AG04450 (cell line): ENCODE results near the gene MED13L. TPM values are rescaled to one million over a fixed set of nuclear protein-coding genes. Genes with fewer than 3 reads are reported as not detected.

Source experiments
- CTCF ChIA-PET: fragments of 300-600, 350-600 bp; formaldehyde crosslinking; extraction: SDS; loops from one replicate; lab custom pipeline; 2022; ENCODE audit warnings: antibody characterized with exemption, inconsistent platforms; lab: Charles Lee
- POLR2A ChIA-PET: fragments of 350-600 bp; formaldehyde crosslinking; extraction: SDS; loops from one replicate; lab custom pipeline; 2021; ENCODE audit warnings: antibody characterized with exemption, inconsistent platforms; lab: Yijun Ruan, JAX
- DNase-seq: peaks from one replicate; pipeline ENCODE4 v3.0.0-alpha.2; 2011; ENCODE audit warnings: low read depth, low spot score
- H3K27ac ChIP-seq: one replicate; pipeline ENCODE4 v1.5.1; 2012; ENCODE audit warnings: low read depth, low read length, control low read depth
- H3K27me3 ChIP-seq: one replicate; pipeline ENCODE4 v1.6.0; 2012; ENCODE audit warnings: low read length; ENCODE audit not compliant: control insufficient read depth, insufficient read depth
- H3K4me3 ChIP-seq: 2 replicates; pipeline ENCODE4 v1.5.1; 2011; ENCODE audit warnings: mild to moderate bottlenecking, low read depth, low read length, control low read depth
- H3K9me3 ChIP-seq: 2 replicates; pipeline ENCODE4 v1.5.1; 2012; ENCODE audit warnings: low read length; ENCODE audit not compliant: control insufficient read depth, insufficient read depth
- polyA plus RNA-seq: library from polyadenylated mRNA; depleted of rRNA; stranded (reverse); fragments of >200 nt; gene quantifications from 2 replicates; pipeline ENCODE4 v1.2.3, GENCODE V29; 2011
- TF ChIP-seq, protein P1 (sequence below): IDR thresholded peaks from 2 replicates; pipeline ENCODE4 v1.5.1; 2011; ENCODE audit warnings: low read depth, low read length, control low read depth, inconsistent platforms

Gene MED13L
- polyA plus RNA-seq, 1 experiment, result 56.2 TPM

- Histone ChIP-seq H3K27me3 (no peaks in the 10 kb centered on the region), H3K9me3 (no peaks in the 10 kb centered on the region), H3K27ac (no peak overlapping the region), H3K4me3 (no peak overlapping the region)
- no peak for DNase-seq
- TF ChIP-seq, protein P1, sequence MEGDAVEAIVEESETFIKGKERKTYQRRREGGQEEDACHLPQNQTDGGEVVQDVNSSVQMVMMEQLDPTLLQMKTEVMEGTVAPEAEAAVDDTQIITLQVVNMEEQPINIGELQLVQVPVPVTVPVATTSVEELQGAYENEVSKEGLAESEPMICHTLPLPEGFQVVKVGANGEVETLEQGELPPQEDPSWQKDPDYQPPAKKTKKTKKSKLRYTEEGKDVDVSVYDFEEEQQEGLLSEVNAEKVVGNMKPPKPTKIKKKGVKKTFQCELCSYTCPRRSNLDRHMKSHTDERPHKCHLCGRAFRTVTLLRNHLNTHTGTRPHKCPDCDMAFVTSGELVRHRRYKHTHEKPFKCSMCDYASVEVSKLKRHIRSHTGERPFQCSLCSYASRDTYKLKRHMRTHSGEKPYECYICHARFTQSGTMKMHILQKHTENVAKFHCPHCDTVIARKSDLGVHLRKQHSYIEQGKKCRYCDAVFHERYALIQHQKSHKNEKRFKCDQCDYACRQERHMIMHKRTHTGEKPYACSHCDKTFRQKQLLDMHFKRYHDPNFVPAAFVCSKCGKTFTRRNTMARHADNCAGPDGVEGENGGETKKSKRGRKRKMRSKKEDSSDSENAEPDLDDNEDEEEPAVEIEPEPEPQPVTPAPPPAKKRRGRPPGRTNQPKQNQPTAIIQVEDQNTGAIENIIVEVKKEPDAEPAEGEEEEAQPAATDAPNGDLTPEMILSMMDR, result no peak
- POLR2A ChIA-PET, result no interaction called here
- CTCF ChIA-PET, result interaction anchor here (0.9 to 1.2 kb wide), 2 partner anchors 133 to 469 kb away, joined by 4 read pairs; no protein-coding TSS in a partner anchor
These were observed 146.3 kb downstream of the MED13L start for GRCh38 chr12:116131176-116131575.

DNA sequence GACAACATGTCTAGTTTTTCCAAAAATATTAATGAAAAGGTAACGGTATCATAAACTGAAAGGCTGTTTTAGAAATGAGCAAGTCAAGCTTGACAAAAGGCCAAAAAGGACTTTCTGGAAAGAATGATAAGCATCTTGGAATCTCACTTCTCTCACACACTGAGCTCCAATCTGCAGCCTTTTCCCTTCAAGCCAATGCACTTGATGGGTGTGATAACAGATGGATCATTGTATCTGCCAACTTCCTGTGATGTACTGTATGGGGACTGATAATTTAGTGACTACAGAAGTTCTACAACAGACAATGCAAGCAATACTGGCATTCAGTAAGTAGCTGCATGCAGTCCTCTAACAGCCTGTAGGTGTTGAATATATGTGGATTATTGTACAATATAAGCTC, 147.1 kb downstream of the MED13L start:
- no peaks in the 10 kb centered on the region for H3K27me3 ChIP-seq
- H3K4me3 ChIP-seq, result no peak overlapping the region
- H3K9me3 ChIP-seq, result no peaks in the 10 kb centered on the region
- TF ChIP-seq, protein P1, result no peak
- no peak overlapping the region for H3K27ac ChIP-seq
- POLR2A ChIA-PET, result no interaction called here
- CTCF ChIA-PET, result interaction anchor here (0.6 to 1.2 kb wide), 4 partner anchors 106 to 470 kb away, joined by 4 to 13 read pairs (median 4); no protein-coding TSS in a partner anchor
- no peak for DNase-seq

DNA sequence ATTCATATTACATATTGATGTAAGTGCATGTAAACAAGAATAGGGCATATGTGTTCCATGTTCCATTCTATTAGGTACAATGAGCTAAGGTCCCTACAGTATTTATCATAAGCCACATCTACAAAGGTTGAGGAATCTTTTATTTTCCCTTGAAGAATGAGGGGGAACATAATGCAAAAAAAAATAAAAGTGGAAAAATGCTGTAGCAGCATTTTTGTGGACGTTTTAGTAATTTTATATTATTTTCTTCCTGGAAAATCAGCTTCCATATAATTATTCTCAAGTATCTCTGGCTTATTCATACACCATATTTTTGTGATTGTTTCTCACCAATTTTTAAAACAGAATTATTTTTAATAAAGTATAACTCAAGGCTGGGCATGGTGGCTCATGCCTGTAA, 148.7 kb downstream of the MED13L start:
- ChIA-PET CTCF (interaction anchor here (1.1 kb wide), 1 partner anchor 114 kb away, joined by 3 read pairs; no protein-coding TSS in a partner anchor), POLR2A (no interaction called here)
- no peaks in the 10 kb centered on the region for H3K27me3 ChIP-seq
- no peak overlapping the region for H3K4me3 ChIP-seq
- H3K27ac ChIP-seq, result no peak overlapping the region
- TF ChIP-seq, protein P1, result no peak
- no peak for DNase-seq
- no peaks in the 10 kb centered on the region for H3K9me3 ChIP-seq

DNA sequence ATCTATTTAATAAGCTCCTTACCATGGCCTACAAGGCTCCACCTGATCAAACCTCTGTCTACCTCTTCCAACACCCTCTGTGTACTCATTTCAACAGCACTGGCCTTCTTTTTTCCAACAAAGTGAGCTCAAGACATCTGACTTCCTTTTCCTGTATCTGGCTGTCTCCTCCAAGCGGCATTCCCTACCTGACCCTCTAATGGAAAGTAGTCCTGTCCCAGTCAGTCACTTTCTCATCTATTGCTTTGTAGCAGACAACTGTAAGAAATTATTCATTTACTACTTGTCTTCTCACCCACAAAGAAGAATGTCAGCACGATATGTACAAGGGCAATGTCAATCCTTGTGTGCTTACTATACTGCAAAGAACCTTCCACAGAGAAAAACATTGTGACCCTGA, 149.6 kb downstream of the MED13L start:
- POLR2A ChIA-PET, result no interaction called here
- CTCF ChIA-PET, result interaction anchor here (1.0 kb wide), 1 partner anchor 9 kb away, joined by 5 read pairs; no protein-coding TSS in a partner anchor
- Histone ChIP-seq H3K9me3 (no peaks in the 10 kb centered on the region), H3K4me3 (no peak overlapping the region), H3K27me3 (no peaks in the 10 kb centered on the region), H3K27ac (no peak overlapping the region)
- no peak for DNase-seq
- TF ChIP-seq, protein P1, result no peak

- Histone ChIP-seq H3K9me3 (no peaks in the 10 kb centered on the region), H3K27me3 (no peaks in the 10 kb centered on the region), H3K27ac (no peak overlapping the region), H3K4me3 (no peak overlapping the region)
- CTCF ChIA-PET, result no interaction called here
- POLR2A ChIA-PET, result no interaction called here
- no peak for DNase-seq
- TF ChIP-seq, protein P1, result no peak
These were observed 150.9 kb downstream of the MED13L start for GRCh38 chr12:116126610-116127009.
